HG03095 (cell line): Measurements from ENCODE around the gene MACROD2.
"Not testable (repeated sequence)": the region's sequence is repeated elsewhere in the genome, so short reads cannot be mapped to it uniquely, and the experiment has no call there.

Source experiments
- ATAC-seq: cut with Tn5 transposase; IDR thresholded peaks from one replicate; pipeline ENCODE4 v1.9.1; 2021; ENCODE audit warnings: moderate library complexity; ENCODE audit not compliant: unreplicated experiment

MACROD2 gene

DNA sequence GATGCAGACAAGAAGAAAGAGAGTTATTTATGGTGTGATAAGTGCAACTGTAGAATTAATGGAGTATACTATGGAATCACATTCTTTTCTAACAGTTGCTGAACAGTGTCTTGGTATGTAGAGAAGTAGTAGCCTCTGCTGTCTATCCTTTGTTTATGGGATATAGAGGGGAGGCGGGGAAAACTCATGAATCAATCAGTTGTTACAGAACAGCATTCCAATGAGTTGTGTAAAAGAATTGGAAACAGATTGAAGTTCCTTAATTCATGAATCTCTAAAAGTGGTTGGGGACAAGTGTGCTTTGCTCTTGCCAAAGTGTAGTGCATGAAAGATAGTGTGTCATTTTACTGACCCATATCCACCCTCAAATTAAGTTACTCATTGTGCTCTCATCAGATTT is 264.4 kb downstream of the MACROD2 start:
- ATAC-seq: no peak

DNA sequence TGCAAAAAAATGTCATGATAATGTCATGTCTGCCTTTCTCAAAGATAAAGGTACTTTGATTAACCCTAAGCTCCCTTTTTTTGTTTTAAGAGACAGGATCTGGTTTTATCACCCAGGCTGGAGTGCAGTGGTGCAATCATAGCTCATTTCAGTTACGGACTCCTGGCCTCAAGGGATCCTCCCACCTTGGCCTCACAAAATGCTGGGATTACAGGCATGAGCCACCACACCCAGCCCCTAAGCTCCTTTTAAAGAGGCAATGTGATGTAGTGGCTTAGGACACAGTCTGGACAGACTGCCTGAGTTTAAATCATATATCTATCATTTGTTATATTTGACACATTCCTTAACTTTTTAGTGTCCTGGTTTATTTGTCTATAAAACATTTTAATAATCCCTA is 265.1 kb downstream of the MACROD2 start:
- no peak for ATAC-seq

DNA sequence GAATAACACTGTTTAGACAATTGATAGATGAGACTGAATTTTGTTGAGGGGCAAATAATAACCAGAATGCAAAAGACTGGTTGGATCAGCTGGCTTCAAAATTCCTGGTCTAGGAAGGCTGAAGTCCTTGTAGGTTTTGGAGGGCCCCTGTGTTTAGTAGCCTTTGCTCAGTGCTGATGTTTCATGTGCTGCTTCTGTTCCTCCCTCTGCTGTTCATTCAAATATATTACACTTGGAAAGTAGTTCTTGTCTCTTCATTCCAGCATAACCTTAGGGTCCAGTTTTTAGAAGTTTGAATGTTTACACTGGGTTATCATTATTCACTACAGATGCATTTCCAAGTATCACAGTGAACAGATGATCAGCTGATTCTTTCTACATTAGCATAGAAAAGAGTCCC is 269.6 kb downstream of the MACROD2 start:
- ATAC-seq: no peak

DNA sequence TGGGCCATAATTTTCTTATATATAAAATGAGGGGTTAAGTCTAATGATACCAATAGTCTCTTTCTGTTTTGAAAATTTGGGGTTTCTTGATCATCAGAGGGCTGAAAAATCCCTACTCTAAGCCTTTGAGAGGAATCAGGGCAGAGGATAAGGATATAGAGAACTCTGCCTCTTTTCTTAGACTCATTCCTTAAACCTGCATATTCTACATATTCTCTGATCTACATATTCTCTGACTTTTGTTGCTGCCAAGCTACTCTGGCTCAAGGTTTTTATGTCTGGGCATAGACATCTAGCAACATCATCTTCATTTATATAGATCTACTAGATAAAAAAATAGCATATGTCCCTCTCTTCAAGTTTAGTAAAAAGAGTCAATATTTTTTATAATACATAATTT is 270.9 kb downstream of the MACROD2 start:
- no peak for ATAC-seq

DNA sequence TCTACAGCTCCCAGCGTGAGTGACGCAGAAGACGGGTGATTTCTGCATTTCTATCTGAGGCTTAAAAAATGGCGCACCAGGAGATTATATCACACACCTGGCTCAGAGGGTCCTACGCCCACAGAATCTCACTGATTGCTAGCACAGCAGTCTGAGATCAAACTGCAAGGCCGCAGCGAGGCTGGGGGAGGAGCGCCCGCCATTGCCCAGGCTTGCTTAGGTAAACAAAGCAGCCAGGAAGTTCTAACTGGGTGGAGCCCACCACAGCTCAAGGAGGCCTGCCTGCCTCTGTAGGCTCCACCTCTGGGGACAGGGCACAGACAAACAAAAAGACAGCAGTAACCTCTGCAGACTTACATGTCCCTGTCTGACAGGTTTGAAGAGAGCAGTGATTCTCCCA is 275.4 kb downstream of the MACROD2 start:
- not testable (repeated sequence) for ATAC-seq

DNA sequence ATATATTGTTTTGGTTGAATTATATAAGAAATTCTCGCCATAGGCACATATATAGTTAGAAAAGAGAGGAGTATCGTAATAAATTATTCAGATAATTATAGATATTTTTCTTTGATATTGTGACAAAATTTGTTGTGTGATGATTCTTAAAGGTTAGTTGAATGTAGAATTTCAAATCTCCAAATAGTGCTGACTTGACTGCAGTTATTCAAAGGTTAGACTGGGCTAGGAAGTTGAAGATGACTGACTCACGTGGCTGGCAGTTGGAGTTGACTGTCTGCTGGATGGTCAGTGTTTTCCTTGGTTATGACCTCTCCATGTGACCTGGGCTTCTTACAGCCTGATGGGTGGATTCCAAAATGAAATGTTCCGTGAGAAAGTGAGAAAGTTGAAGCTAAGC is 286.8 kb downstream of the MACROD2 start:
- ATAC-seq: no peak

DNA sequence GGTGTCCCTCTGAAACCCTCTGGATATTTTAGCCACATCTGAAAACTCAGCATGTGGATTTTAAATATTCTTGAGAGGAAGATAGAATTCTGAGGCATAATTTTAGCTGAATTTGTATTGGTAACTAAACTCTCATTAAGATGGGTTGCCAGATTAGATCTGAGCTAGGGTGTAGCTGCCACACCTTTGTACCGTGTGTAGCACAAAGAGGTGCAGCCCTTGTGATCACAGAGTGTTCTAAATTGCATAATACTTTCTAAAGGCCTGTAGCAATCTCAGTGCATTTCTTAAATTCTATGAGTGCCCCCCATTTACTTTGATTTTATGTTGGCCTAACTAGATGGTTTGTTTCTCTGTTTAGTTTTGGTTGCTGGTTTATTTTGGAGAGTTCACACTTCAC is 289.1 kb downstream of the MACROD2 start:
- no peak for ATAC-seq

DNA sequence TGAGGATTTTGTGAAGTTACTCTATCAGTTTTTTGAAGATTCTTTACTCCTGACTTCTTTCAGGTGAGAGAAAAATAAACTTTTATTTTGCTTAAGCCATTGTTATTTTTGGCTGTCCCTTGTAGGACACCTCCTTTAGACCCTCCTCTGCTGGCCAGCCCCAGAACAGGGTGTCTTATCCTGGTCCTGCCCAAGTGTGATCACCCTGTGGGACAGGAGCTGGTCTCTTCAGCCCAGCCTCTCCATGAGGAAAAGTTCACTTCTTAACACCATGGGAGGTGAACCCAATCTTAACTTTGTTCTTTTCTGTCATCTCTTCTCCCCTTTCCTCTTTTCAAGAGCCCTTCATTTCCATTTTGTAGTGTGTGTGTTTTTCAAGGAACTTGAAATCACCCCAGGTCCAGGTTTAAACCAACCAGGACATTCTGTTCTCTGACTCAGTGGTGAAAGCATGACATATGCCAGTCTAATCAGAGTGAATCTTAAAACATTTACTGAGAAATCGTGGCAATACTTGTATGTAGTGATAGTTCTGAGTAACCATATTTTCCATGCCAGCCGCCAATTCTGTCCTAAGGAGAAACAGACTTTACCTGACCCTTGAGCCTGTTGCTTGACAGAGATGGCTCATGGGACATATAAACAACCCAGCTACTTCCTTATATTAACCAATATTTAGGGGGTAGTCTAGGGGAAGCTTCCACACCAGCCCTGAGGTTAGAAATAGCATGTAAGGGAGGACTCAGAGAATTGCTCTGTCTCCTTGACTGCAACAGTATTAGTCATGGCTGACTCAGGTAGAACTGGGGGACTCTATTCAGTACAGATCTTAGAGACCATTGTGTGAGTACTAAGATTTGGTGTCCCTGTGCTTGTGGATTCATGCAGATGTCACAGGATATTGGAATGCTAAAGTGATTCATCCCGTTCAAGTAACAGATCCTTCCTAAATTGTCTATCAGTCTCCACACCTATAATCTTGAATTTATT is 293.3 kb downstream of the MACROD2 start:
- ATAC-seq: no peak

DNA sequence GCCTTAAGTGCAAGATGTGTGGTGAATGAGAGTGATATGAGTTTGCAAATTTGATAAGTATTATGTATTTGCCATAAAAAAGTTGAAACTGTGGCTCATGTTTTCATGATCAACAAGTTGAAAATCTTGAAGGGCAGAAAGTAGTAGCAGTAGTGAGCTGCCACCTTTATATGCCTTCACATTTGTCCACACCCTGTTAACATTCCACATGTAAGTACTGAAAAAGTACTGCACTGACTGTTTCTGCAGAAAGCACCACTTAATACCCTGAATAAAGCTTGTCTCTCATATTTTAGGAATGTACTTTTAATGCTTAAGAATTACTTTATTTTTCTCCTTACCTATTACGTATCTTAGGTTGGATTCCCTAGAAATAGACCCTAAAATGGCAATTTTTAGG is 296.2 kb downstream of the MACROD2 start:
- ATAC-seq: no peak

DNA sequence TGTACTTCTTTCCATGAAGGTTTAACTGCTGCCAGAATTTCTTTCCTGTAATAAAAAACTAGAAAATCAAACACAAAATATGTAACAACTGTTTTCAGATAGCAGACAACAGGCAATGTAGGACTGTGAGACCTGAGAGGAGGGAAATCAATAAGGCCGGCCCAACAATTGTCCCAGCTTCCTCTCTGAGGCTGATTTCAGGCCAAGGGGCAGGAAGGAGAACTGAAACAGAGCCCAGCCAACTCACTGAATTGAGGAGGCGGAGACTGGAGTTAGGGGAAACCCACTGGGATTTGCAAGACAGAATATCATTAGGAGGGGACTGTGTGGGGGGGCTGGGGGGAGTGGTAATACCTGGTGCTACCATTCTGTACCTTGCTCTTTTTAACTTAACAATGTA is 299.9 kb downstream of the MACROD2 start:
- ATAC-seq: no peak

DNA sequence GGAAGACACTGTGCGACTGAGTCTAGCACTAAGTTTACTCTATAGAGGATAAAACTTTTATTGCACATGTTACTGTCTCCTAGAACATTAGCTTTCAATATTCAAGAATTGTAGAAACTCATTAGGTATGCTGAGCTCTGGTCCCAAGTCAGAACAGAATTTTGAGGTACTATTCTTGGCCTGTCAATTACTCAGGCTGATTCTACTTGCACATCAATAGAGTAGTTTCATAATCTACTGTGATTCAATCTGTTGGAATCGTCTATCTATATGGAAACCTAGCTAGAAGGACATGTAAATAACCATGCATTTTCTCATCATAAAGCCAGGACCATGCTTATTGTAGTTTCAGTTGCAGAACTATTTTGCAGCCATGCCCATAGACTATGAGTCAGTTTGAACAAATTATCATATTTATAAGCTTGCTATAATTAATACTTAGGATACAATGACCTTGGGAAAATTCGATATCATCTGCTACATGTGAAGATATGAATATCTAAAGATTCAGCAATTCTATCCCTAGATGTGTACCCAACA is 300.5 kb downstream of the MACROD2 start:
- ATAC-seq: no peak

DNA sequence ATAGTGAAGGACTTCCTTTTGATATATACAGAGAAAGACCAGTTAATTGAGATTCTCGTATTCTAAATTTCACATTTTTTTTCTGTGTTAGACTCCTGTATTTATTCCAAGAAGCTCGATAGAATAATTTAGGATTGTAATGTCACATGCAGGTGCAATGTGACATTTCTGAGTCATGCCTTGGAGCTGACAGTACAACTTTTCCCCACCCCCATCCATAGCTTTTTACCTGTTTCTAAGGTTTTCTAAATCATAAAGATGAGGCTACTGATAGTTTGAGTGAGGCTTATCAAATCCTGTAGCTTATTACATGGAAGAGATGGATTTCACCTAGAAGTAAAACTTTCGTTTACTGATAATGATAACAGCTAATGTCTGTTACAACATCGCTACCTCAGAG is 304.5 kb downstream of the MACROD2 start:
- ATAC-seq: no peak

DNA sequence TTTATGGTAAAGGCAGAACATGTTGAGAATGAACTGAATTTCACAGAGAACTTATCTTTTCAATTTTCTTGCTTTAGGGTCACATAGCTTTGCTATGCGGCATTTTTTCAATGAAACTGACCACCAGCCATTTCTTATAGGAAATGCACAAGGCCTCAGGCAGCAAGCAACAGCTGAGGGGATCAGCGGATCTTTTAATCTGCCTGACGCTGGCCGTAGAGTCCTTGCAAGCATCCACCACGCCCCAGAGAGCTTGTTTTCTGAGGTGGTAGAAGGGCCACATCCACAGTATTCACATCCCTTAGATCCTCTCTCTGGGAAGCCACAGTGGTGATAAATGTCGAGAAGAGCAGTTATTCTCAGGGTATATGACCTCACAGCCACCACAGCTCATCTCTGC is 307.8 kb downstream of the MACROD2 start:
- no peak for ATAC-seq

DNA sequence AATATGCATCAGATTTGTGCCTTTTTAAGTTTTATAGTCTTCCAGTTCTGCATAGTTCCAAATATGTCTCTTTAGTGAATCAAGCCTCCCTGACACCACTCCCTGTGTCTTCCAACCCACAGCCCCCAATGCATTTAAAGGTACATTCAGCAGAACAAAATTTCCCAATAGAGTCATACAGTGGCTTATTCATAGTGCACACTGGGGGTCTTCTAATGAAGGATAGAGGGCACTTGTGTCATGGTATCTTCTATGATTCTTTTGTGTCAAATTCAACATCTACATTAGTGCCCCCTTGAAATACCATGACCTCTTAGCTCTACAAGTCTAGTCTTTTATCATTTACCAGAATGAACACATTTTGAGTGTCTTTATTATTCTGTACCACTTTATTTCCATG is 308.3 kb downstream of the MACROD2 start:
- ATAC-seq: no peak

DNA sequence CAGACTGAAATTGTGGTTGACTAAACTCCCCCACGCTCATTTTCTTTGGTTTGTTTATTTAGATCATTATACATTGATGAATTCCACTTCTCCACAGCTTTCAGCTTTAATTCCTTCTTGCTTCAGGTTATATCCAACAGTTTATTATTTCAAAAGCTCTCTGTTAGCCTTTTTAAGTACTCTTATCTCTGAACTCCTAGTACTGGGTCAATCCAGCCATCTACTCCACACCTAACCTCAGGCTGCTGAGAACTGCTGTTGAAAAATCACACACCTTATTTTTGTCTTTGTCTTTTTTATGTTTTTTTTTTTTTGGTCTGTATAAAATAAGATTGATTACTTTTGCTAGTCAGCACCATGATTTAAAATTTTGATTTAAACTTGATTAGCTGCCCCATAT is 309.2 kb downstream of the MACROD2 start:
- no peak for ATAC-seq

DNA sequence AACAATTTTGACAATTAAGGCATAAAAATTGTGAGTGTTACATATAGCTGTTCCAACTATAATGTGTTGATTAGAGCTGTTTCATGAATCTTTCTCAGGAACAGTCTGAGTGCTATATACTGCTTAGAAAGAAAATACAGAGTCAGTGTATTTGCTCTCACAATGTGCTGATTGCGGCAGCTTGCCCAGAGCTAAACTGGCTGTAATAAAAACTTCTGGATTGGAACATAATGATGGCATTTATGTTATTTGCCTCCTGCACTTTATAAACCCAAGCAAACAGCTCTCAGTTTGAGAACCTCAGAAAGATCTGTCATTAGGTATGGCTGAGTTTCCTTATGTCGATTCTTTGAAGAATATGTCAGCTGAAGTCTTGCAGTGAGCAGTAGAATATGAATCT is 312.6 kb downstream of the MACROD2 start:
- no peak for ATAC-seq

DNA sequence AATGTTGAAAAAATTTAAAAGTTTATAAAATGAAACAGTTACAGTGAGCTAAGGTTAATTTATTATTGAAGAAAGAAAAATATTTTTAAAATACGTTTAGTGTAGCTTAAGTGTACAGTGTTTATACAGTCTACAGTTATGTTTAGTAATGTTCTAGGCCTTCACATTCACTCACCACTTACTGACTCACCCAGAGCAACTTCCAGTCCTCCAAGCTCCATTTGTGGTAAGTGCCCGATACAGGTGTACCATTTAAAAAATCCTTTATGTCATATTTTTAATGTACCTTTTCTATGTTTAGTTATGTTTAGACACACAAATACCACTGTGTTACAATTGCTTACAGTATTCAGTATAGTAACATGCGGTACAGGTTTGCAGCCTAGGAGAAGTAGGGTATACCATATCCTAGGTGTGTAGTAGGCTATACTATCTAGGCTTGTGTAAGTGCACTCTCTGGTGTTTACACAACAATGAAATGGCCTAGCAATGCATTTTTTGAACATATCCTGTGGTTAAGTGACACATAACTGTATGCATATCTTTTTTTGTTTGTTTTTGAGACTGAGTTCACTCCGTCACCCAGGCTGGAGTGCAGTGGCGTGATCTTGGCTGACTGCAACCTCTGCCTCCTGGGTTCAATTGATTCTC is 315.8 kb downstream of the MACROD2 start:
- ATAC-seq: no peak

DNA sequence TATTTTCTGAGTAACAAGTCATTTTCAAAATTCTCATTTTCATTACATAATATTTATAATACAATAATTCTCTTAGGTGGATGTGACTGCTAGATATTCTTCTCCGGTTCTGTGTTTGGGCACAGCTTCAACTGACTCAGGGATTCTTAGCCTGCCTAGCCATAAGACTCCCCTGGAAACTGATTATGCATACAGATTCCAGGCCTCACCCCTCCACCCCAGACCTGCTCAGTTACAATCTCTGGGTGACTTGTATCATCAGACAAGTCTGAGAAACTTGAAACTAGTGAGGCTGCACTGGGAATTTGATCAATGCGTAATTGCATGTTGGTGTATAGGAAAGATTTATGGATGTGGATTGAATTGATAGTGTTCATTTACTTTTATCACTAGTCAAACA is 316.7 kb downstream of the MACROD2 start:
- ATAC-seq: no peak

DNA sequence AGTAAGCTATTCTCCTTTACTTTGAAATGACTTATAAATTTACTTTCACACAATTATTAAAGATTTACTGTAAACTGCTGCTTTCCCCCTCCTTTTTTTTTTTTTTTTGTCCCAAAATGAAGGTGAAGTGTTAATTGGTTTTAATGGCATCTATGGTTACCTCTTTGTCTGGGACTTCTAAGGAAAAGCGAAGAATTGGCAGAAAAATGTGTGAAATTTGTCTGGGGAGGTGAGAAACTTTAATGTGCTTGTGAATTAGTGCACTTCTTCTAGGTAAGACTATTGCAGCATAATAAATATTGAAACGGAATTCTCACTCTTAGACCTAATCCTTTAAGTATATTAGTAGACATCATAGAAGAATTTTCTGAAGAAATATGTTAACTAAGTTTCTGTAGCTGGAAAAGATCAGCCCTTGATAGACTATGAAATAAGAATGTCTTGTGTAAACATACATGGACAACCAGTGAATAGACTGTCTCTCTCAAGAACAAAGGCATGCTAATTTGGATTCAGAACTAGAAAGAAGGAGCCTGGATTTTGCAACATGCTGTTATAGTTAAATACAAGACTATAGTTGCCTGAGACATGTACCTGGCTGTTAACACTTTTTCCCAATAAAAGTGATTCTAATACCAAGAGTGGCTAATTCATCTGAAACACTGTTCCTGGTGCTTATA is 318.2 kb downstream of the MACROD2 start:
- no peak for ATAC-seq

DNA sequence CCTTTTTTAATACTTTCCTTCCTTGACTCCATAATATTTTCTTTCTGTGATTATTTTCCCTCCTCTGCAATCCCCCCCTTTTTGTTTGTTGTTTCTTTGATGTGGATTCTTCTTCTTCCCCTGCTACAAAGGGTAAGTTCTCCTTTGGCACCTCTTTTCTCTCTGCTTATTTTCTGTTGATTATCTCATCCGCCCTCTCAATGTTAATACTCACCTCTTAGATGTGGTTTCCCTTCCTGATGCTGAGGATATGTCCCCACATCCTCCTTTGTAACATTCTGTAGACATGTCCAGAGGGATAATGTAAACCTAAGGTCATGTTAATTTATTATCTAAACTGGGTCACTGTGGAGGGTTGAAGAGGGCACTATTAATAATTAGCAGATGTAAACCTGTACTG is 324.4 kb downstream of the MACROD2 start:
- no peak for ATAC-seq

DNA sequence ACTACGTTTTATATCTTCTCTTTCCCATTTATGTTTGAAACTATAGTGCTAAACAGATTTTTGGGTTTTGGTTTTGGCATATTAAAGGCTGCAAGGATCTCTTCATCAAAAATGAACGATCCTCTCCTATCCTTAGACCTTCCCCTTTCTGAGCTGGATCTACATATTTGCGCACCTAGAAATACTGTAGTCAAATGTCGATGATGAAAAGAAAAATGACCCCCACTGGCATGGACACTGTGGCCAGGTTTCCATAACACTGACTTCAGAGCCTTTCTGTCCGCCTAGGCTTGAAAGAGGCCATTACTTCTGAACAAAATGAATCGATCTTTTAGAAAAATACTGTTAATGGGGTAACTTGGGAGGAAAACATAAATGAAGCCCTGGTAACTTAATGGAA is 336.3 kb downstream of the MACROD2 start:
- ATAC-seq: no peak

DNA sequence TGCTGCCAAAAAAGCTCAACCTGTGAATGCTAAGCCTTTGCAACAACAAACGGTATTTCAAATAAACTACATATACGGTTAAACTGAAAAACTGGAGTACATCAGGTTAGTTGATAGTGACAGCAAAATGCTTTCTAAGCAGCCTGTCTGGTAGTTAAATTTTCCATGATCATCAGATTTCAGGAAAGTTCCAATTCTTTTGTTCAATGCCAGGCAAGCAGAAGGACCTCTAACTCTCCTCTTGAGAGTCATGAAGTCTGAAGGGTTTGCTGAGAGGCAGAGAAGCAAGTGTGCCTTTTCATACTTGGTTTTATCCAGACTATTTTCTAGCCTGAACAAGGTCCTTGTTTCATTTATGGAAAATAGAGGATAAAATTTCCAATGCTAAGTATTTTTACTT is 337.6 kb downstream of the MACROD2 start:
- no peak for ATAC-seq
